GM12878 (cell line): Measurements from ENCODE around the gene GALNT17.

Experiments
- CHD2 ChIP-seq: IDR thresholded peaks from 2 replicates; pipeline ENCODE4 v1.6.1; 2011; ENCODE audit warnings: low read depth, low read length, improper control_type of control experiment, borderline replicate concordance
- CTCF ChIP-seq, 3 experiments: IDR thresholded peaks in 2 of 3; conservative IDR thresholded peaks in 1 of 3; 2 replicates each; pipeline ENCODE4 v1.5.1; 2011; ENCODE audit warnings: low read depth in 3 of 3, low read length in 3 of 3, mild to moderate bottlenecking in 3 of 3, control low read depth in 2 of 3, moderate library complexity in 2 of 3, inconsistent platforms in 1 of 3, mixed read lengths in 1 of 3; ENCODE audit not compliant: control insufficient read depth in 2 of 3, insufficient read depth in 1 of 3; ENCODE audit errors: extremely low read depth in 1 of 3
- EZH2 ChIP-seq: IDR thresholded peaks from 2 replicates; pipeline ENCODE4 v1.6.1; 2012; ENCODE audit warnings: low read depth, mild to moderate bottlenecking, control low read depth, inconsistent platforms, low read length, borderline replicate concordance; ENCODE audit not compliant: control insufficient read depth
- IKZF1 ChIP-seq: fragments of 450-650 bp; conservative IDR thresholded peaks from 2 replicates; pipeline ENCODE4 v1.6.1; 2017; ENCODE audit warnings: antibody characterized with exemption, mild to moderate bottlenecking
- PBX3 ChIP-seq: IDR thresholded peaks from 2 replicates; pipeline ENCODE4 v1.6.1; 2011; ENCODE audit warnings: mild to moderate bottlenecking, low read depth, low read length, moderate library complexity; ENCODE audit not compliant: insufficient replicate concordance
- POLR2A ChIP-seq: IDR thresholded peaks from 2 replicates; pipeline ENCODE4 v1.6.1; 2011; ENCODE audit warnings: low read depth, mild to moderate bottlenecking, low read length
- POLR2AphosphoS5 ChIP-seq: IDR thresholded peaks from 2 replicates; pipeline ENCODE4 v1.6.1; 2011; ENCODE audit warnings: mild to moderate bottlenecking, low read length, inconsistent platforms
- SKIL ChIP-seq: fragments of 450-650 bp; IDR thresholded peaks from 2 replicates; pipeline ENCODE4 v1.6.1; 2017; ENCODE audit warnings: mild to moderate bottlenecking, low read depth, inconsistent platforms; ENCODE audit not compliant: poor library complexity, severe bottlenecking
- SREBF2 ChIP-seq: IDR thresholded peaks from 2 replicates; pipeline ENCODE4 v1.6.1; 2012; ENCODE audit warnings: mild to moderate bottlenecking, low read length

GRCh38 chr7:71518880-71519279 is 386.9 kb downstream of the GALNT17 start:
- TF ChIP-seq IKZF1 (no peak), SREBF2 (no peak), CTCF (IDR thresholded peaks at IDR 0.05 in 2 of 3, conservative IDR thresholded peaks at IDR 0.05 in 1 of 3; ENCODE audit: control insufficient read depth in 2 of 3, extremely low read depth in 1 of 3, insufficient read depth in 1 of 3, low read depth in 3 of 3, low read length in 3 of 3) (no peak), POLR2AphosphoS5 (no peak), SKIL (no peak), CHD2 (no peak), EZH2 (no peak), POLR2A (no peak), PBX3 (no peak)
